Activated CD4-positive, alpha-beta T cell treated with anti-CD3 and anti-CD28 coated beads, Interleukin-2, amount 50 U/mL, for 24 hours (primary cell): Measurements from ENCODE around the gene C1orf50.
A peak's percentile ranks its signal among the peaks of the same experiment; 100 is the strongest.
"Not testable (repeated sequence)": the region's sequence is repeated elsewhere in the genome, so short reads cannot be mapped to it uniquely, and the experiment has no call there.

Experiments used
- DNase-seq, 2 donors: peaks; one replicate each; pipeline ENCODE4 v3.0.0-alpha.2; 2020; ENCODE audit warnings: low read depth in 1 of 2, low spot score in 1 of 2

The C1orf50 gene

GRCh38 chr1:42766741-42767509 lies at the start of gene C1orf50, which contains the start of gene P3H1:
Gene C1orf50 (plus strand): TSS chr1:42767249. CDS start chr1:42767312, 63 bp downstream.
Gene P3H1 (minus strand): TSS chr1:42767028. CDS start chr1:42766971, 57 bp downstream.
- peak; percentile 99 to 100 for DNase-seq

GRCh38 chr1:42720868-42721267 lies 46.2 kb upstream of the C1orf50 start:
- no peak for DNase-seq

- no peak for DNase-seq
Observed at GRCh38 chr1:42721926-42722325, 45.1 kb upstream of the C1orf50 start.

- DNase-seq, result not testable (repeated sequence)
Observed at GRCh38 chr1:42722403-42722802, 44.6 kb upstream of the C1orf50 start.

GRCh38 chr1:42723511-42723910 lies 43.5 kb upstream of the C1orf50 start:
- DNase-seq, result no peak

DNA sequence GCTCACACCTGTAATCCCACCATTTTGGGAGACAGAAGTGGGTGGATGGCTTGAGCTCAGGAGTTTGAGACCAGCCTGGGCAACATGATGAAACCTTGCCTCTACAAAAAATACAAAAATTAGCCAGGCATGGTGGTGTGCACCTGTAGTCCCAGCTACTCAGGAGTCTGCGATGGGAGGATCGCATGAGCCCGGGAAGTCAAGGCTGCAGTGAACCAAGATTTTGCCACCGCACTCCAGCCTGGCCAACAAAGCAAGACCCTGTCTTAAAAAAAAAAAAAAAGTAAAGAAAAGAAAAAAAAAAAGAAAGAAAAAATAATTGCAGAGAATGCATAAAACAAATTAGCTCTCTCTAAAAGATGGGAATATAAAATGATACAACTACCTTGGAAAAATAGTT lies 41.2 kb upstream of the C1orf50 start:
- not testable (repeated sequence) for DNase-seq

GRCh38 chr1:42730002-42730401 lies 37.0 kb upstream of the C1orf50 start:
- no peak for DNase-seq

DNA sequence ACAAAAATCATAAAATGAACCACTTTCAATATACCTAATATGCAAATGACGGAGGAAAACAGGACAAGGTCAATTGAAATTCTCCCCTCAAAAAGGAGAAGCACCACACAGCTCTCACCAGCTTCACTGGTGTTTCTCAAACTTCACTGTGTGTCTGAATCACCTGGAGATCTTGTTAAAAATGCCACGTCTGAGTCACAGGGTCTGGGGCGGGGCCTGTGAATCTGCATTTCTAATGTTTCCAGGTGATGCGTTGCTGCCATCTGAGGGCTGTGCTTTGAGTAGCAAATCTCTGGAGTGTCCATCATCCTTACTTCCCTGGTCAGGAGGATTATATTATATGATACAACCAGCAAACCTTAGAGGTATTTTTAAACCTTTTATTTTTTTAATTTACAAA lies 36.1 kb upstream of the C1orf50 start:
- DNase-seq, result peak in 1 of 2 donors; percentile 49

GRCh38 chr1:42731585-42731984 lies 35.5 kb upstream of the C1orf50 start:
- no peak for DNase-seq

DNA sequence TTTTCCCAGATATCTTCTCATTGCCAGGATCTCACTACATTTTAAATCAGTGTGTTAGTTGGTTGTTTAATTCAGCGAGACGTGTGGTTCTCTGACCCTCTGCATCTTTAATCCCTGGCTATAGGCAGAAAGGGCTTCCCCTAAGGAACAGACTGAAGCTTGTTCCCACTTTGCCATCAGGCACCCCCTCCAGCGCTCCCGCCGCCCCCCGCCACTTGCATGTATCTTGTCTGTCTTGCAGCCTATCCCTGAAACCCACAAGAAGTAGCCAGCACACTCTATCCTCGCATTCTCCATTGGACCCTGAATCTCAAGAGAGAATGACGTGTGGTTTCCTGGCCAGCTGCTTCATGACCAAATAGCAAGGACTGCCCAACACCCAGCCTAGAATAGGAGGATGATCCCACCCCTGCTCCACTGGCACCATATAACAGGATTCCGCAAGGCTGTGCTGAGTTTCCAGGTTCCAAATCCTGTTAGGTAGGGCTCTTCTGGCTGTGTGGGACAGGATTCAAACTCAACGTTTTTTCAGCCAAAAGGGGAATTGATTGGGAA lies 34.8 kb upstream of the C1orf50 start:
- DNase-seq, result no peak

GRCh38 chr1:42733415-42734200 lies 33.4 kb upstream of the C1orf50 start:
- no peak for DNase-seq

- no peak for DNase-seq
Observed at GRCh38 chr1:42734201-42735035, 32.6 kb upstream of the C1orf50 start.

GRCh38 chr1:42735056-42735455 lies 32.0 kb upstream of the C1orf50 start:
- DNase-seq, result no peak

DNA sequence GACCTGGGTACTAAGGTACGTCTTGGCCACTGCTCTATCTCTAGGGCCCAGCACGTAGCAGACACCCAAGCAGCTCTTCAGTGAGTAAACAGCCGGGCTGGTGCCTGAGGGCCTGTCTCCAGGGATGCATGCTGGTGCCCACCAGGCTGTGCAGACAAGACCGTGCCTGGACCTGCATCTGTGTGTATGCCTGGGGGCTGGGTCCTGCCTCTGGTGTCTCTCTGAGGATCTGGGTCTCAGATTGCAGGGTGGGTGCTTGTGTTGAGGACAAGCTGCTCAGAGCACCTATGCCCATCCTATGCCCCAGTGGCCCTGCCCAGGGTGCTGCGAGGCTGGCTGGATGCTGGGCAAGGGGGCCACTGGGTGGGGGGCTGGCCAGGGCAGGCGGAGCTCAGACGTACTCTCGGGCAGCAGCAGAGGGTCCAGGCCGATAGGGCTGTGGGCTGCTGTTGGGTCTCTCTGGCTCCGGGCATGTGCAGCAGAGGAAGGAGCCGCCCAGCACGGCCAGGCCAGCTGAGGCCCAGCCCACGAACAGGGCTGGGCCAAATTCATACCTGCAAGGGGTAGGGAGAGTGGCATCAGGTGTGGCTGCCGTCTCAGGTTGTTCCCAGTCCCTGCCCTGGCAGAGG lies 31.5 kb upstream of the C1orf50 start:
- no peak for DNase-seq

GRCh38 chr1:42736152-42736551 lies 30.9 kb upstream of the C1orf50 start:
- DNase-seq, result no peak

- DNase-seq, result no peak
Observed at GRCh38 chr1:42736571-42737200, 30.4 kb upstream of the C1orf50 start.

DNA sequence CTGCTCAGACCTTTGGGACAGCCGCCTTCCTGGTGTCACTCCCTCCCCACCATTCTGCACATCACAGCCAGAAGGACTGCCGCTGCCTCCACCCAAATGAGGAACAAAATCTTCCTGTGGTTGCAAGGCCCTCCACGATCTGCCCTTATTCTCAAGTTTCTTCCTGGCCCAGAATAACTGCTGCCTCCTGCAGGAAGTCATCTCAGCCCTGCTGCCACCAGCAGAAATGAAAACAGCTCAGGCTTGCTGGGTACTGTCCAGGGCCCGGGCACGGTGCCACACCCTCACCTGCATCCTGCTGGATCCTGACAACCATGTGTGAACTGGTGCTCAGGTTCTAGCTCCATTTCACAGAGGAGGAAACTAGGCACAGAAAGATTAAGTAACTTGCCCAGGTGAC lies 29.8 kb upstream of the C1orf50 start:
- no peak for DNase-seq

GRCh38 chr1:42737986-42738677 lies 28.9 kb upstream of the C1orf50 start:
- no peak for DNase-seq

GRCh38 chr1:42738678-42739226 lies 28.3 kb upstream of the C1orf50 start:
- no peak for DNase-seq
